GM19467 (cell line): Measurements from ENCODE around the gene FHIT.
"Not testable (repeated sequence)": the region's sequence is repeated elsewhere in the genome, so short reads cannot be mapped to it uniquely, and the experiment has no call there.

ENCODE experiments used
- ATAC-seq: cut with Tn5 transposase; IDR thresholded peaks from one replicate; pipeline ENCODE4 v1.9.1; 2021; ENCODE audit warnings: mild to moderate bottlenecking, moderate library complexity; ENCODE audit not compliant: unreplicated experiment

FHIT gene

GRCh38 chr3:59831394-59831793 is 1419.9 kb downstream of the FHIT start:
- ATAC-seq = no peak

- ATAC-seq = no peak
Measured at GRCh38 chr3:59829527-59829926, 1421.7 kb downstream of the FHIT start.

GRCh38 chr3:59824876-59825275 is 1426.4 kb downstream of the FHIT start:
- ATAC-seq = no peak

- no peak for ATAC-seq
Measured at GRCh38 chr3:59821274-59821673, 1430.0 kb downstream of the FHIT start.

GRCh38 chr3:59820352-59820934 is 1430.8 kb downstream of the FHIT start:
- ATAC-seq = no peak

DNA sequence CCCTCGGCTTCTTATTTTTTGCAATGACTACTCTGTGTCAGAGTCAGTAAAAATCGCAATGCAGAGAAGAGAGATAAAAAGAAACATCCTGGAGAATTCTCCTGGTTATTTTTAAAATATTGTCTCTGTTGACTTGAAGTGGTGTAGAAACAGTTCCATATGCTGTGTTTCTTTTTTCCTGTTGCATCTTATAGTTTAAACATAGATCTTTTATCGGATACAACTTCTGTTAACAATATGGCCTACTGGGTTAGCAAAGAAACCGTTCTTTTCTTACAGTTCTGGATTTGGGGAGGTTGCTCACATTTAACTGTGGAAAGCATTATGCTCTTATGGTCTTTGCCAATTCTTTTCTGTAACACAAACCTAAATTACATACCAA is 1432.3 kb downstream of the FHIT start:
- ATAC-seq = no peak

DNA sequence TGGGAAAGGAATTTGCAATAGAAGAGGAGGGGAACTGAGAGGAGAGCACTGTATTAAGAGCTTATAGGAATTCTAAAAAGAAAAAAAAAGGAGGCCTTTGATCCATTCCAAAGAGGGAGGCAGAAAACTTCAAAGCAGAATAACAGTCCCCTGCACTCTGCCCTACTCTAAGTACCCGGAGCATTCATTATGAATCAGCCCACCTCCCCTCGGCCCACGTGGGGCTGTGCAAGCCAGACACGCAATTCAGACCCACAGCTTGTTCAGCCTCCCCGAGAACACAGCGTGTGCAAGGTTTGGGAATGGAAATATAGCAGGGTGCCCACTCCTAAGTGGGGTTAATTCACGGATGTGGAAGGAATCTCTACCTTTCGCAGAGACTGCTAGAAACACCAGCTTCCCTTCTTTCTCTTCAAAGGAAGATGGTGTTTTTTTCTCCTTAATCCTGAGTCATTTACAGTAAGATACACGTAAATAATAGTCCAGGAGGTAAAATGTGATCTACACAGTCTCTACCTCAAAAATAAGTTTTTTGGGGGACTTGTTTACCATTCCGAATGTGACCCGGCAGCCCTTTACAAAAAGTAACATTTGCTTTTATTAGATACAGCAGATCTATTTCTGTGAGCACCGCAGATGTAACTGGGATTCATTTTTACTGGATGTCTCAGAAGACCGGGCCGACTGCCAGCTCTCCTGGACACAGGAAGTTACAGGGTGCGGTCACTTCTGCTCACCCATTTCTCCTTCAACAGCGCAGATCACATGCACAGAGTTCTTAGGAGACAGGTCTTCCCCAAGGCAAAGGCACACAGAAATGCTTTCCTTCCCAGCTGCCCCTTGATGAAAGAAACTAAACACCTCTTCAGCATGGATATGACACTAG is 1433.0 kb downstream of the FHIT start:
- no peak for ATAC-seq

DNA sequence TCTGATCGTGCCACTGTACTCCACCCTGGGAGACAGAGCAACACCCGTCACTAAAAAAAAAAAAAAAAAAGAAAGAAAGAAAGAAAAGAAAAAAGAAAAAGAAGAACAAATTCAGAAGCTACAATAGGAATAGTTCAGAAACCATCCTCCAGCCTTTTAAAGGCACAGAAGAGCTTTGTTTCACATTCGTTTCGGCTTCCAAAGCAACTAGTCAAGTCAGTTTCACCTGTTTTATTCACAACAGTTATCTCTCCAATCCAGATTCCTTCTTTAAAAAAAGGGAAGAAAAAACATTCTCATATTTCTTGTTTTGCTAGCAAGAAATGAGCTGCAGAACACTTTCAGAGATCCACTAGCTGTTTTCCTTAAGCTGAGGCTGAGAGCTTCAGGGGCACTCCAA is 1433.7 kb downstream of the FHIT start:
- no peak for ATAC-seq

GRCh38 chr3:59816312-59816711 is 1434.9 kb downstream of the FHIT start:
- no peak for ATAC-seq

DNA sequence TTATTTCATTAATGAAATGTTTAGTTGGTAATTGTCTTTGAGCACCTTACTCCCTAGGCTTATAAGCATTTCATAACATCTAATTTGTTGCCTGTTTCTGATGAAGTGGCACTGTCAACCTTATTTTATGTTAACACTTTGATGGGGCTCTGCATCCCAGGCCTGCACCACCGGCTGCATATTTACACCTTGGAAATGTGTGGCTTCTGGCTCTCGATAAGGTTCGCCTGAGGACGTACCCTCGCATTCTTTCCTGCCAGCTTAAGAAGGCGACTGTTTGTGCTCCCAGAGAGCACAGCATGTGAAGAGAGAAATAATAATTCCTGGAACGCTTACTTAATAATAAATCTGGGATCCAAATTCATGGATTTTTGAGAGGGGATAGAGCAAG is 1438.1 kb downstream of the FHIT start:
- no peak for ATAC-seq

DNA sequence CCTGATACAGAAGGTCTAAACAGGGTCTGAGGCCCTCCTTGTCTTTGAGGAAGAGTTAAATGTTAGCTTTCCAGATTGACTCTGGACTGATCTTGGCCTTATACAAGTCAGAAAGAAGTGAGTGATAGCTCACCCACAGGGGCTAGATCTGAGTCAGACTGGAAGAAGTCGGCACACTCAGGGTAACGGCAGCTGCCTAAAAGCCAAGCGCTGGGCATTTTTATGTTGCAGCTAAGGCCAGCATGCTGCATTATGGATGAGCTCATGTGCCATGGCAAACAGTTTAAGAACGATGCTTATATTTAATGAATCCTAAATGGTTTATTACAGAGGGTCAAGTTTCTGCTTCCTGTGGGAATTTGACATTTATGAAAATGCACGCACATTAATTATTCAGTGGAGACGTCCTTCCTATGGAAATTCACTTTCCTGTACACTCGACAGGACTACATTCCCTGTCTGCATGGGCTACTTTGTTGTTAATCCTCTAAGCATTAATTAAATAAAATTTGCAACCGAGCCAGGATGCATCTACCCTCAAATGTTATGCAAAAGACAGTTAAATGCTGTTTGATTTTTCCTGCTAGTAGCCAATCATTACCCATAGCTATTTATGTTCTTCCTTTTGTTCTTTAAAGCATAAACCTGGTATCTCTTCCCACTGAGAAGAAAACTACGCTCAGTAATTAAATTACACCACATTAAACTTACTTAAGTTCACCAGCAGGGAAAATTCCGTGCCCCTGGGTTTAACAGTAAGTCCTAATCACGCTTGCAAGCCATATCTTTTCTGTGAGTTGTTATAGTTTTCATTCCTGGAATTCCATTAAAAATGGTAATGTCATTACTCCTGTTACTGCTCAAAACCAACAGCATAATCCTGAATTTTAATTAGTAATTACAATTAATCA is 1438.8 kb downstream of the FHIT start:
- no peak for ATAC-seq

DNA sequence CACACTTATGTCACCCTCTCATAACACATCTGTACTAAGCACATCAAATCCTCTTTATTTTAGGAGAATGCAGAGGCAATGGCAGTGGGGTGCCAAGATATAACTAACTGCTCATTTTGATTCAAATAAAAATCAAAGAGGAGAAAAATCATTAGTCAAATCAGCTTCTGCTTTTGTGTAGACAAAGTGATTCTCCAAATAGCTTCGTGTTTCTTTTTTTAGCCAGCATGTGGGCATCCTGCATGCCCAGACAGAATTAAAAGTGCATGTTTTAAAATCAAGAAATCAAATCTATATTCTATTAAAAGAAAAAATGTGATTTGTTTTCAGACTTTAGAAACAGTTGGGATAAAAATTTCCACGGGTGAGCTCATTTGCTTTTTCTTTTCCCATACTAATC is 1440.1 kb downstream of the FHIT start:
- no peak for ATAC-seq

- no peak for ATAC-seq
Measured at GRCh38 chr3:59810606-59811005, 1440.6 kb downstream of the FHIT start.

GRCh38 chr3:59809710-59810444 is 1441.4 kb downstream of the FHIT start:
- no peak for ATAC-seq

GRCh38 chr3:59809016-59809415 is 1442.2 kb downstream of the FHIT start:
- no peak for ATAC-seq

GRCh38 chr3:59808446-59808845 is 1442.8 kb downstream of the FHIT start:
- no peak for ATAC-seq

DNA sequence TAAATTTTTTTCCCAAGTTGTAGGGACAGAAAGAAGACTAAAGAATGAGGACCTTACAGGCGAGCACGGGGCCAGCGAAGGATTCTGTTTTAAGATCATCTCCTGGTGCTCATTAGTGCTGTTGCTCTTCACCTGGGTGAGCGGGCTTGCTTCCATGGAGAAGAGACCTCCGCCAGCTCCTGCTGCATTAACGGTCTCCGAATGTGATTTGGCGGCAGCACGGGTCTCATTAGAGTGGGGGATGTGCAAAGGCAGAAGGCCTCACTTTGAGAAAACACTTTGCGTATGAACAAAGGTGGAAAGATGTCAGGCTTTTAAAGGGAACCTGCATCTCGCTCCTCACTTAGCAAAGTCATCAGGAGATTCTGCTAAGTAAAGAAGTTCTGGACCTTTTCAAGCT is 1448.0 kb downstream of the FHIT start:
- no peak for ATAC-seq

- not testable (repeated sequence) for ATAC-seq
Measured at GRCh38 chr3:59802453-59802852, 1448.8 kb downstream of the FHIT start.

DNA sequence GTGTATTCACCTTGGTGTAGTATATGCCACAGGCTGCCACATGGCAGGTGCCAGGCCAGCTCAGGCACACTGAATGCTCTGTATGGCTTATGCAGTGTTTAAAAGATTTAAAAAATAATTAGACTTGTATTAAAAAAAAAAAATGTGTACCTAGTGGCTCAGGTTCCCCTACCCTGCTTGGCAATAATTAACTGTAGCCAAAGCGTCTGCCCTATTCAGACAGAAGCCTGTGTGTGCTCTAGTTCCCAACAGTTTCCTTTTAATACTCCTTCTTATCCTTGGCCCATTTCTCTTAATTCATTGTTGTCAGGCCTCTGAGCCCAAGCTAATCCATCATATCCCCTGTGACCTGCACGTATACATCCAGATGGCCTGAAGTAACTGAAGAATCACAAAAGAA is 1449.2 kb downstream of the FHIT start:
- no peak for ATAC-seq

DNA sequence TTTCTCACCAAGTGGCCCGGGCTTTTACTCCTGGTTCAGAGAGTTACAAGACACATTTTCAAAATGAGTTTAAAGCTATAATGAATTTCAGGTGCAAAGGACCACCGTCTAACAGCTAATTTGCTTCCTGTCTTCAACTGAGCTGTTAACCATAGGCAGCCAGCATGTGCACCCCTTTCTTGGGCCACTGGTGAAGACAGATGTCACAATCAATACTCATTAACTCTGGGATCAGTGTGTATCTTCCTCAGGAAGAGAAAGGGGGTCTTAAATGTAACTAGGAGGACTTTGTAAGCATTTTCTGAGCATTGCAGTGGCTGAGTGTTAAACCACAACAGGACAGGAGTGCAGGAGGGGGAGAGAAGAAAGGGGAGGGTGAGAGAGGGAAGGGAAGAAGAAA is 1450.8 kb downstream of the FHIT start:
- ATAC-seq = no peak
